SW 1271 (cell line): ENCODE data around the gene TBRG4.

Experiments used
- DNase-seq, 2 experiments: peaks; one replicate each; lab custom pipeline; 2025; lab: John Stamatoyannopoulos, UW

TBRG4 gene

GRCh38 chr7:45055016-45055415 lies 56.5 kb downstream of the TBRG4 start:
- DNase-seq: no peak

- DNase-seq: no peak
These were observed 57.1 kb downstream of the TBRG4 start for GRCh38 chr7:45054442-45054841.

GRCh38 chr7:45053941-45054340 lies 57.6 kb downstream of the TBRG4 start:
- DNase-seq: no peak

- no peak for DNase-seq
These were observed 58.1 kb downstream of the TBRG4 start for GRCh38 chr7:45053401-45053800.

- DNase-seq: no peak
These were observed 59.5 kb downstream of the TBRG4 start for GRCh38 chr7:45052011-45052410.

- no peak for DNase-seq
These were observed 61.3 kb downstream of the TBRG4 start for GRCh38 chr7:45050198-45050597.
